GM10266 (cell line): ENCODE data around the gene PDE6C.

ENCODE experiments used
- DNase-seq: peaks from one replicate; pipeline ENCODE4 v3.0.0; 2012; ENCODE audit errors: extremely low spot score
- TF ChIP-seq, protein P1 (sequence below): IDR thresholded peaks from 2 replicates; pipeline ENCODE4 v1.5.1; 2012; ENCODE audit warnings: mild to moderate bottlenecking, low read depth; ENCODE audit not compliant: control insufficient read depth, insufficient read depth; ENCODE audit errors: missing control alignments

Gene PDE6C

GRCh38 chr10:93639791-93640190, 27.5 kb downstream of the PDE6C start:
- TF ChIP-seq, protein P1, sequence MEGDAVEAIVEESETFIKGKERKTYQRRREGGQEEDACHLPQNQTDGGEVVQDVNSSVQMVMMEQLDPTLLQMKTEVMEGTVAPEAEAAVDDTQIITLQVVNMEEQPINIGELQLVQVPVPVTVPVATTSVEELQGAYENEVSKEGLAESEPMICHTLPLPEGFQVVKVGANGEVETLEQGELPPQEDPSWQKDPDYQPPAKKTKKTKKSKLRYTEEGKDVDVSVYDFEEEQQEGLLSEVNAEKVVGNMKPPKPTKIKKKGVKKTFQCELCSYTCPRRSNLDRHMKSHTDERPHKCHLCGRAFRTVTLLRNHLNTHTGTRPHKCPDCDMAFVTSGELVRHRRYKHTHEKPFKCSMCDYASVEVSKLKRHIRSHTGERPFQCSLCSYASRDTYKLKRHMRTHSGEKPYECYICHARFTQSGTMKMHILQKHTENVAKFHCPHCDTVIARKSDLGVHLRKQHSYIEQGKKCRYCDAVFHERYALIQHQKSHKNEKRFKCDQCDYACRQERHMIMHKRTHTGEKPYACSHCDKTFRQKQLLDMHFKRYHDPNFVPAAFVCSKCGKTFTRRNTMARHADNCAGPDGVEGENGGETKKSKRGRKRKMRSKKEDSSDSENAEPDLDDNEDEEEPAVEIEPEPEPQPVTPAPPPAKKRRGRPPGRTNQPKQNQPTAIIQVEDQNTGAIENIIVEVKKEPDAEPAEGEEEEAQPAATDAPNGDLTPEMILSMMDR, result no peak
- no peak for DNase-seq

GRCh38 chr10:93652857-93653256, 40.5 kb downstream of the PDE6C start:
- no peak for DNase-seq
- TF ChIP-seq, protein P1, result no peak

DNA sequence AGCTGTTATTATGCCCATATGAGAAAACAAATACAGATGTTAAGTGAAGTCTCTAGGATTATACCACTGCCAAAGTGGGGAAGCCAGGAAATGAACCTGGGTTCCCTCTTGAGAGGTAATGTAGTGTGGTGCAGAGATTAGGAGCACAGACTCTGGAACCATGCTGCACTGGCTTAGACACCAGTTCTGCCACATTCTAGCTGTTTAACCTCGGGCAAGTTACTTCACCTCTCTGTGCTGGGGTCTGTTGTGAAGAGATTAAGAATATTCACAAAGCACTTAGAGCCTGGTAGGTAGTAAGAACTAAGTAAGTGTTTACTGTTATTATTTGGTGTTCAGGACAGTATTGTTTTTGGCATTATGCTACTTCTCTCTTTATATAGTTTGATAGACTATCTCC, 41.9 kb downstream of the PDE6C start:
- DNase-seq, result no peak
- TF ChIP-seq, protein P1, result no peak

DNA sequence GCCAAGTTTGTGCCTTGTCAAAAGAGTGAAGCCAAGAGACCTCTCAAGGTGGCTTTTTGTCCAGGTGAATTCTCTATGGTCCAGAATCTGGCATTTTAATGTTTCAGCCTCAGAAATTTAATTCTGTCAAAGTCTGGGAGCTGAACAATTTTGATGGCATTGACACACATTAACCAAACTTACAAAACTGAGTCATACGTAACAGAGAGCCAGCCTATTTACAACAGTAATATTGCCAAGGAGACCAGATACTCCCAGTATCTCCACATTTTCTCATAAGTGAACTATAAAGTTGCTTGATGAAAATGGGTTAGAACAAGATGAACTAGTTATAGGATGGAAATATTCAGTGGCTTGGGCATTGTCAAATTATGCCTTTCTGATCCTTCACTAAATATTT, 43.8 kb downstream of the PDE6C start:
- TF ChIP-seq, protein P1, result no peak
- no peak for DNase-seq

DNA sequence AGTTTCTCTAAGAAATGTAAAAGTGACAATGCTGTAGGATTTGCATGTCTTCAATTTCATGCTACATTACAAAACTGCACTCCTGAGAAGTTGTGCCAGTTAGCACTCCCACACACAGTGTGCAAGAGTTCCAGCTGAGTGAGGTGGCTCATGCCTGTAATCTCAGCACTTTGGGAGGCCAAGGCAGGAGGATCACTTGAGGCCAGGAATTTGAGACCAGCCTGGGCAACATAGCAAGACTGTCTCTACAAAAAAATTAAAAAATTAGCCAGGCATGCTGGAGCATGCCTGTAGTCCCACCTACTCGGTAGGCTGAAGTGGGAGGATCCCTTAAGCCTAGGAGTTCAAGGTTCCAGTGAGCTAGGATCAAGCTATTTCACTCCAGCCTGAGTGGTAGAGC, 45.4 kb downstream of the PDE6C start:
- TF ChIP-seq, protein P1, result no peak
- DNase-seq, result no peak

GRCh38 chr10:93666030-93666429, 53.7 kb downstream of the PDE6C start:
- TF ChIP-seq, protein P1, result no peak
- no peak for DNase-seq

- TF ChIP-seq, protein P1, result no peak
- no peak for DNase-seq
Observed at GRCh38 chr10:93667795-93668194, 55.5 kb downstream of the PDE6C start.
